Measurements from ENCODE around the gene GLI2.
A peak's percentile ranks its signal among the peaks of the same experiment; 100 is the strongest.

The GLI2 gene

GRCh38 chr2:120759543-120760331 lies 24.1 kb downstream of the GLI2 start:
- DNase-seq (ENCODE audit: low spot score), result no peak

GRCh38 chr2:120760446-120761135 lies 24.9 kb downstream of the GLI2 start:
- no peak for DNase-seq (ENCODE audit: low spot score)

- no peak for DNase-seq (ENCODE audit: low spot score)
Observed at GRCh38 chr2:120761164-120761861, 25.6 kb downstream of the GLI2 start.

GRCh38 chr2:120761911-120762310 lies 26.2 kb downstream of the GLI2 start:
- no peak for DNase-seq (ENCODE audit: low spot score)

GRCh38 chr2:120762341-120763061 lies 26.8 kb downstream of the GLI2 start:
- no peak for DNase-seq (ENCODE audit: low spot score)

- DNase-seq (ENCODE audit: low spot score), result no peak
Observed at GRCh38 chr2:120763508-120763907, 27.8 kb downstream of the GLI2 start.

- no peak for DNase-seq (ENCODE audit: low spot score)
Observed at GRCh38 chr2:120763931-120764330, 28.3 kb downstream of the GLI2 start.

GRCh38 chr2:120764492-120764891 lies 28.8 kb downstream of the GLI2 start:
- peak; percentile 49 for DNase-seq (ENCODE audit: low spot score)

GRCh38 chr2:120764991-120765677 lies 29.5 kb downstream of the GLI2 start:
- DNase-seq (ENCODE audit: low spot score), result no peak

GRCh38 chr2:120765678-120766469 lies 30.2 kb downstream of the GLI2 start:
- DNase-seq (ENCODE audit: low spot score), result no peak

GRCh38 chr2:120766470-120767351 lies 31.0 kb downstream of the GLI2 start:
- no peak for DNase-seq (ENCODE audit: low spot score)

- no peak for DNase-seq (ENCODE audit: low spot score)
Observed at GRCh38 chr2:120767486-120768005, 31.9 kb downstream of the GLI2 start.

GRCh38 chr2:120768112-120769048 lies 32.7 kb downstream of the GLI2 start:
- no peak for DNase-seq (ENCODE audit: low spot score)

GRCh38 chr2:120769076-120769786 lies 33.6 kb downstream of the GLI2 start:
- no peak for DNase-seq (ENCODE audit: low spot score)

- no peak for DNase-seq (ENCODE audit: low spot score)
Observed at GRCh38 chr2:120769787-120770120, 34.1 kb downstream of the GLI2 start.

- DNase-seq (ENCODE audit: low spot score), result no peak
Observed at GRCh38 chr2:120770176-120770575, 34.5 kb downstream of the GLI2 start.

GRCh38 chr2:120770641-120771040 lies 35.0 kb downstream of the GLI2 start:
- DNase-seq (ENCODE audit: low spot score), result no peak
